OCI-M2 (cell line): Measurements from ENCODE around the gene C10orf90.

ENCODE experiments used
- DNase-seq: peaks from one replicate; lab custom pipeline; 2025; ENCODE audit not compliant: unreplicated experiment; lab: John Stamatoyannopoulos, UW

Gene C10orf90

DNA sequence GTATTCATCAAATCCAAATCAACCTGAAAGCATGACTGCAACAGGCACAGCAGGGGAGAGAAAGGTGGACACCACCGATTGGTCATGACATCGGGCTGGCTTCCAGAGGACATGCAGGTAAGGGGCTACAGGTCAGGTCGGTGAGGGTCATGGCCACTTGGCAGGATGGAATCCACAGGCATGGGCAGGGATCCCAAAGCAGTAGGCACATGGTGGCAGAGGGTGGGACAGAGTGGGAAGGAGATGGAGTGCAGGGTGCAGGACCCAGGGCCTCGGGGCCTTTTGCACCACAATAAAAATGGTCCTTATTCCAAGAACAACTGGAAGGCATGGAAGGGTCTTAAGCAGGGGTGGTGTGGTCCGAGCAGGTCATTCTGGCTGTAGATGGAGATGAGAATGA lies 33.0 kb downstream of the C10orf90 start:
- no peak for DNase-seq

GRCh38 chr10:126634911-126635310 lies 35.6 kb downstream of the C10orf90 start:
- DNase-seq, result no peak

DNA sequence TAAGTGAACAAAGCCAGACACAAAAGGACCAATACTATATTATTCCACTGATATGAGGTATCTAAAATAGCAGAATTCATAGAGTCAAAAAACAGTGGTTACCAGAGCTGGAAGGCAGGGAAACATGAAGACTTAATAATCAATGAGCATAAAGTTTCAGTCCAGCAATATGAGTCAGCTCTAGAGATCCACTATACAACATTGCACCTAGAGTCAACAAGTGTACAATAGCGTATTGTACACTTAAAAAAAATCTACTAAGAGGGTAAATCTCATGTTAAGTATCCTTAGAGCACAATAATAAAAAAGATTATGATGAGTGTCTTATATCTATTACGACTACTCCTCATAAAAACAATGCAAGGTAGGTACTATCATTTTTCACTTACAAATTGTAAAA lies 36.1 kb downstream of the C10orf90 start:
- DNase-seq, result no peak

DNA sequence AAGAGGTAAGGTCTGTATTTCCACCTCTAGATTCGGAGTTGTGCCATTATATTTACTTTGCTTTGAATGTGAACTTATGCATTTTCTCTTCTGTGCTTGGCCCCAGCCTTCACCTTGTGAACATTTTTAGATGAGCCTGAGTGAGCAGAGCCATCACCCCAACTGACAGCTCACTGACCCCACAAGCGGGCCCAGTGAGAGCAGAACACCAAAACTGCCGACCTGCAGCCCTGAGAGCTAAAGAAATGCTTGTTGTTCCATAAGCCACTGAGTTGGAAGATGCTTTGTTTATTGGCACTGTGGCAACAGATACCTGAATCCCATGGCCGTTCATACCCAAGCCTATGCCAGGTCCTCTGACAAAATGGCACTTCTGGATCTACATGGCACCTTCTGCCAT lies 37.8 kb downstream of the C10orf90 start:
- no peak for DNase-seq

DNA sequence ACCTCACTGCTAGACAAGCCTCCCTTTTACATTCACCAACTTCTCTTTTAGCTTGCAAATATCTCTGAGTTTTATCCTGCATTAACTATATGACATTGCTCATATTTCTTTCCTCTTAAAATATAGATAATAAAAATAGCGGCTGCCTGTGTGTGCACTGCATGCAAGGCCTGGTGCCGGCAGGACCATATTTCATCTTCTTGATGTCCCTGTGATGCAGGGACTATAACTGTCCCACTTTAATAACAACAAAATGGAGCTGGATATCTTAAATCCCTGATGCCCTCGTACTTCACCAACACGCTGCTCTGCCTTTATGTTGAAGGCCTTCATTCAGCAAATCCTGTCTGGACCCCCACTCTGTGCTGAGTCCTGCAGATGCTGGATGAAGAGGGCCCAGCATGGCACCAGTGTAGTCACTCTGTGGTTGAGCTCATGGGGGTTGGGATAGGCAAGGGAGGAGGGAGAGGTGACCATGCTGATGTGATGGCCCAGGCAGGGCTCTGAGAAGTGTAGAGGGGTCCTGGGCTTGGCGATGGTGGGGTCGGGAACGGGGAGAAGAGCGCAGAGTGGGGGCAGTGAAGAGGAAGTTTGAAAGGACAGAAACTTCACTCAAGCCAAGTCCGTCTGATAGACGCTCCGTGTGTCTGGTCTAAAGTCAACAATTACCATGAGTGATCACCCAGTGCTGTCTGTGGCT lies 40.4 kb downstream of the C10orf90 start:
- DNase-seq, result no peak

- DNase-seq, result no peak
Measured at GRCh38 chr10:126628746-126629145, 41.7 kb downstream of the C10orf90 start.

GRCh38 chr10:126621846-126622245 lies 48.6 kb downstream of the C10orf90 start:
- no peak for DNase-seq

DNA sequence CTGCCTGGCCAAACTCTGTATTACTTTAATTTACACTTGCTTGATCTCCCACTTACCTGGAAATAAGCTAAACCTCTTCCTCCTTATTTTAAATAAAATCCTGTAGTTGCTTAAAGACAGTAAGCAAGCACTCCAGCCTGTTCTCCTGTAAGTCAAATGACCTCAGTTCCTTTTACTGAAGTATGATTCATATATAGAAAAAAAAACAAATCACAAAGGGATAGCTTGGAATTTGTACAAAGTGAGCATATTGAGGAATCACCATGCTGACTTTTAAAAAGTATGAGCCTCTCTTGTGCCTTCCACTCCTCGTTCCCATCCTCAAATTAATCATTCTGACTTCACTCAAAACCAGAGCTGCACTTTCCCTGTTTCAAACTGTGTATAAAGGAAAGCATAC lies 52.0 kb downstream of the C10orf90 start:
- DNase-seq, result no peak

- no peak for DNase-seq
Measured at GRCh38 chr10:126617733-126618132, 52.8 kb downstream of the C10orf90 start.

- no peak for DNase-seq
Measured at GRCh38 chr10:126617208-126617607, 53.3 kb downstream of the C10orf90 start.

DNA sequence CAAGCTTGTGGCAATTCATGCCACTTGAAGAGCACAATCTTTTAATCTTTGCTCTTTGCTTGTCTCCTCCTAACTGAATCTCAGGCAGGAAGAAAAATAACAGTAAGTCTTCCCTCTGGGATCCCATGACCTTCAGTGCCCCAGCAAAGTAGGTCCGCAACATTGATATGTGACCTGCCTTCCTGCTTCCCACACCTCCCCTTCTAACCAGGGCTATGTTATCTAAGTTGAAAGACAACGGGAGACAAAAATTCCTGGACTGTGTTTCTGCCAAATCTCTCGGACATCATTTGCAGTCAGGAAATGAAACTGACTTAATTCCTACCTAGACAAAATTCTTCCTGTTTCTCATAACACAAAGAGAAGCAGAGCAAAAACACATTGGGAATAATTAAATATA lies 53.8 kb downstream of the C10orf90 start:
- DNase-seq, result no peak

DNA sequence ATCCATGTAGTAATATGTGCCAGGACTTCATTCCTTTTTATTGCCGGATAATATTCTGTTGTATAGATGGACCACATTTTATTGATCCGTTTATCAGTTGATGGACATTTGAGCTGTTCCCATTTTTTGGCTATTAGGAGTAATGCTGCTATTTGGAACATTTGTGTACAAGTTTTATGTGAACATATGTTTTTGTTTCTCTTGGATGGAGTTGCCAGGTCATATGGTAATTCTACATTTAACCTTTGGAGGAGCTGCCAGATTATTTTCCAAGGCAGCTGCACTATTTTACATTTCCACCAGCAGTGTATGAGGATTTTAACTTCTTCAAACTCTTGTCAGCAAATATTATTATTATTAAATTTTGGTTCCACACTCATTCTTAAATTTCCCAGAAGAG lies 59.2 kb downstream of the C10orf90 start:
- no peak for DNase-seq

DNA sequence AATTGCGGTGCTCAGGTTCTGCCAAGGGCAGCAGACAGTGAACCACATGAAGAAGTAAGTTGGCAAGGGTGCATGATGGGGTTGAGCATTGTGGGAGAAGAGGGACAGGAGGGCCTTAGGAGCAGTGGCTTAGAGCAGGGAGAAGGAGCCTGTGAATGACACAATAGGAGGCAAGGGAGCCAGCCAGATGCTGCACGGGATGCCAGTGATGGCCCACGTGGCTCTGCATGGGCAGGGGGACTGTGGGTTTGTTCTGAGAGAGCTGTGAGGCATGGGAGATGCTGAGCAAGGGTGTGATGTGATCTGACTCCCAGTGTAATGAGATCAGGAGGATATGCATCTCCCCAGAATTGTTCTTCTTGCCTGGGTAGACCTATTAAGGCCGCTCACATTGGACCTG lies 60.9 kb downstream of the C10orf90 start:
- no peak for DNase-seq

GRCh38 chr10:126599949-126600682 lies 70.4 kb downstream of the C10orf90 start:
- DNase-seq, result no peak

- DNase-seq, result no peak
Measured at GRCh38 chr10:126598009-126598408, 72.5 kb downstream of the C10orf90 start.

- no peak for DNase-seq
Measured at GRCh38 chr10:126597211-126597610, 73.3 kb downstream of the C10orf90 start.

DNA sequence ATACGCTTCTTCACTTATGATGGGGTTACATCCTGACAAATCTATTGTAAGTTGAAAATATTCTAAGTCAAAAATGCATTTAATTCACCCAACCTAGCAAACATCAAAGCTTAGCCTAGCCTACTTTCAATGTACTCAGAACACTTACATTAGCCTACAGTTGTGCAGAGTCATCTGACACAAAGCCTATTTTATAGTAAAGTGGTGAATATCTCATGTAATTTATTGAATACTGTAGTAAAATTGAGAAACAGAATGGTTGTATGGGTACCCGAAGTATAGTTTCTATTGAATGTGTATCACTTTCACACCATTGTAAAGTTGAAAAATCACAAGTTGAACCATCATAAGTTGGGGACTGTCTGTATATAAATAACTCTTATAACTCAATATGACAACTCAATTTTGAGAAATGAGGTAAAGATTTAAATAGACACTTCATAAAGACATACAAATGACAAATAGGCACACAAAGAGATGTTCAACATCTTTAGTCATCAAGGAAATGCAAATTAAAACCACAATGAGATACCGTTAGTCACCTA lies 73.9 kb downstream of the C10orf90 start:
- no peak for DNase-seq

DNA sequence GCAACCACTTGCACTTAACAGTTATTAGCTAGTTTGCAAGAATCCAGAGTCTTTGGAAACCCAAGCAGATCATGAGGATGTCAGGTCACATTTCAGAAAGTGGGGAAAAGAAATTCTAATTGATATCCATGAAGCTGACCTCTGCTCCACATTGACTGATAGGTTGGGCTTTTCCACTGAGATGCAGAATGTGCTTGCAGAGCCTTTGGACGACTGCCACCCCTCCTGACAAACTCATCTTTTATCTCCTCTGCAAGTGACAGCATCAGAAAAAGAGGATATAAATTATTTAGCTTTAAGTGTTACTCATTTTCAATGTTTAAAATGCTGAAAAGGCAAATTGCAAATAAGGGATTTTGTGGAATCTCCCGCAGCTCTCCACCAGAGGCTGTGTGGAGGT lies 75.3 kb downstream of the C10orf90 start:
- no peak for DNase-seq

DNA sequence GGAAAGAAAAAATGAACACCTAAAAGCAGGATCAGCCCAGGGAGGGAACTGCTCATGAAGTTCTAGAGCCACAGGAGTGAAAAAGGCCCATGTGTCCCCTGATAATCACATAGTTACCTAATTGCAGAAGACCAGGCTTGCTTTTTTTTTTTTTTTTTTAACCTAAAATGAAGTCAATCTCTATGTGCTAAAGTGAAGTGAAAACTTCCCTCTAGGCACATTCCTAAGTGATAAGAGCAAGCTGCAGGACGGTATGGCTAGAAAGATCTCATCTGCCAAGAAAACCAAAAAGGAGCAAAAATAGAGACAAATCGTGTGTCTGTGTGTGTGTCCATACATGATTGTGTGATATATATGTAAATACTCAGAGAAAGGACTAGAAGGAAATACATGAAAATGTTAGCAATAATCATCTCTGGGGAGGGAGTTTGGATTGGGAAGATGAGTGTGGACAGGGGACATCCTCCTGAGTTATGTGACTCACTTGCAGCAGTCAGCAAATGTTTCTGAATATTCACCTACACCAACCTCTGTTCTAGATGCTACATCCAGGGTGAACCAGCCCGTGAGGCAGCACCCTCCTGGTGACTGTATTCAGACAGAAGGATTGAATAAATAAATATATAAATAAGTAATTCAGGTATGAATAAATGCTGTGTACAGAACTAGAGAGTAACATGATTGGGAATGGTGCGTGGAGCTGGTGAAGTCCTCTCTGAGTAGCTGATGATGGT lies 76.4 kb downstream of the C10orf90 start:
- DNase-seq, result no peak

DNA sequence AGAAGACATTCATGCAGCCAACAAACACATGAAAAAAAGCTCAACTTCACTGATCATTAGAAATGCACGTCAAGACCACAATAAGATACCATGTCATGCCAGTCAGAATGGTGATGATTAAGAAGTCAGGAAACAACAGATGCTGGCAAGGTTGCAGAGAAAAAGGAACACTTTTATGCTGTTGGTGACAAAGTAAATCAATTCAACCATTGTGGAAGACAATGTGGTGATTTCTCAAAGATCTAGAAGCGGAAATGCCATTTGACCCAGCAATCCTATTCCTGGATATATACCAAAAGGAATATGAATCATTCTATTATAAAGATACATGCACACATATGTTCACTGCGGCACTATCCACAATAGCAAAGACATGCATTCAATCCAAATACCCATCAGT lies 77.6 kb downstream of the C10orf90 start:
- DNase-seq, result no peak

GRCh38 chr10:126588024-126588423 lies 82.5 kb downstream of the C10orf90 start:
- no peak for DNase-seq

DNA sequence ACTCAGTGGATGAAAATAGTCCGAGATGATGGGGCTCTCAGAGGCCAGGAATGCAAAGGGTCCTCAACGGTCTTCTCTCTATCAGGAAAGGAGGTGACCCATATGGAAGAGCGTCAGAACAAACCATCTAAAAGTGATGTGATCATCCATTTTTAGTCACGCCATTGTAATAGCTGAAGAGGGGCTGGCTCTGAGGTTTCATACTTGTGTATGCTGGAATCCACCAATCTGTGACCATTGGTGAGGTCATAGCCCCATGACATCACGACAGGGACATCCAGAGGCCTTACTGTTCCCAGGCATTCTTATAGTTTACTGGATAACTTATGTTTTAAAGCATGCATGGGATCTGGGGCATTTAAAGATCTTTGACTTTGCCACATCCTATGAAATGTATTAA lies 83.6 kb downstream of the C10orf90 start:
- DNase-seq, result no peak
